ENCODE results near the gene LGR4. TPM values are rescaled to one million over a fixed set of nuclear protein-coding genes. Genes with fewer than 3 reads are reported as not detected.

Gene LGR4
- total and polyA plus RNA-seq, 2 of the 4 experiments (the other 2 are of a cell fraction), result 2.9 to 6.8 TPM

- no peak overlapping the region for H2AK9ac ChIP-seq (replicated peaks; ENCODE audit: low read depth, low read length, poor library complexity)
- intact Hi-C loops (cut with micrococcal nuclease), result no loop called here
- H2AK5ac ChIP-seq (ENCODE audit: low read depth, low read length), result no peak overlapping the region
- no peak overlapping the region for H4K8ac ChIP-seq (ENCODE audit: low read depth in 2 of 2, low read length in 2 of 2)
- H3K4me1 ChIP-seq (ENCODE audit: control insufficient read depth, insufficient read depth, low read length), result no peaks in the 10 kb centered on the region
- ATAC-seq (ENCODE audit: low read depth), result no peak
- no peak overlapping the region for H3K9ac ChIP-seq (ENCODE audit: low read depth, low read length)
- CTCF ChIA-PET, result interaction anchor here (1.2 kb wide), 1 partner anchor 33 kb away, joined by 3 read pairs; no protein-coding TSS in a partner anchor
- H3K4me3 ChIP-seq (ENCODE audit: insufficient read depth, low read depth, low read length), result no peak overlapping the region
- no peaks in the 10 kb centered on the region for H3K9me1 ChIP-seq (ENCODE audit: insufficient read depth, low read length)
- H3K18ac ChIP-seq (ENCODE audit: low read depth, low read length), result no peak overlapping the region
- no peak overlapping the region for H3K27ac ChIP-seq (ENCODE audit: insufficient read depth, low read length)
- TF ChIP-seq POLR2A (IDR thresholded peaks at IDR 0.05; ENCODE audit: low read depth, low read length) (no peak), RFX5 (IDR thresholded peaks at IDR 0.05; ENCODE audit: low read depth, low read length) (no peak), BHLHE40 (IDR thresholded peaks at IDR 0.05; ENCODE audit: low read depth, low read length) (no peak), MXI1 (IDR thresholded peaks at IDR 0.05; ENCODE audit: borderline replicate concordance, low read depth, low read length) (no peak), MAZ (IDR thresholded peaks at IDR 0.05; ENCODE audit: borderline replicate concordance, low read depth, low read length) (no peak), NFE2L2 (IDR thresholded peaks at IDR 0.05; ENCODE audit: low read depth, low read length) (no peak), FOS (IDR thresholded peaks at IDR 0.05; ENCODE audit: low read depth, low read length) (no peak), MAFK (IDR thresholded peaks at IDR 0.05; ENCODE audit: low read depth, low read length) (no peak)
- TF ChIP-seq, protein P1, sequence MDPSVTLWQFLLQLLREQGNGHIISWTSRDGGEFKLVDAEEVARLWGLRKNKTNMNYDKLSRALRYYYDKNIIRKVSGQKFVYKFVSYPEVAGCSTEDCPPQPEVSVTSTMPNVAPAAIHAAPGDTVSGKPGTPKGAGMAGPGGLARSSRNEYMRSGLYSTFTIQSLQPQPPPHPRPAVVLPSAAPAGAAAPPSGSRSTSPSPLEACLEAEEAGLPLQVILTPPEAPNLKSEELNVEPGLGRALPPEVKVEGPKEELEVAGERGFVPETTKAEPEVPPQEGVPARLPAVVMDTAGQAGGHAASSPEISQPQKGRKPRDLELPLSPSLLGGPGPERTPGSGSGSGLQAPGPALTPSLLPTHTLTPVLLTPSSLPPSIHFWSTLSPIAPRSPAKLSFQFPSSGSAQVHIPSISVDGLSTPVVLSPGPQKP (IDR thresholded peaks at IDR 0.05; ENCODE audit: borderline replicate concordance, low read depth, low read length), result no peak
- TF ChIP-seq, protein P2, sequence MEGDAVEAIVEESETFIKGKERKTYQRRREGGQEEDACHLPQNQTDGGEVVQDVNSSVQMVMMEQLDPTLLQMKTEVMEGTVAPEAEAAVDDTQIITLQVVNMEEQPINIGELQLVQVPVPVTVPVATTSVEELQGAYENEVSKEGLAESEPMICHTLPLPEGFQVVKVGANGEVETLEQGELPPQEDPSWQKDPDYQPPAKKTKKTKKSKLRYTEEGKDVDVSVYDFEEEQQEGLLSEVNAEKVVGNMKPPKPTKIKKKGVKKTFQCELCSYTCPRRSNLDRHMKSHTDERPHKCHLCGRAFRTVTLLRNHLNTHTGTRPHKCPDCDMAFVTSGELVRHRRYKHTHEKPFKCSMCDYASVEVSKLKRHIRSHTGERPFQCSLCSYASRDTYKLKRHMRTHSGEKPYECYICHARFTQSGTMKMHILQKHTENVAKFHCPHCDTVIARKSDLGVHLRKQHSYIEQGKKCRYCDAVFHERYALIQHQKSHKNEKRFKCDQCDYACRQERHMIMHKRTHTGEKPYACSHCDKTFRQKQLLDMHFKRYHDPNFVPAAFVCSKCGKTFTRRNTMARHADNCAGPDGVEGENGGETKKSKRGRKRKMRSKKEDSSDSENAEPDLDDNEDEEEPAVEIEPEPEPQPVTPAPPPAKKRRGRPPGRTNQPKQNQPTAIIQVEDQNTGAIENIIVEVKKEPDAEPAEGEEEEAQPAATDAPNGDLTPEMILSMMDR (conservative IDR thresholded peaks at IDR 0.05; ENCODE audit: low read depth, low read length), result no peak
- H2BK120ac ChIP-seq (ENCODE audit: low read depth, low read length), result no peak overlapping the region
- no peaks in the 10 kb centered on the region for H3K9me3 ChIP-seq (ENCODE audit: control insufficient read depth, insufficient read depth, low read length)
- H2BK15ac ChIP-seq (ENCODE audit: low read depth, low read length), result no peak overlapping the region
- no peak overlapping the region for H3K4ac ChIP-seq (ENCODE audit: low read depth, low read length)
- WGBS, 2 experiments (ENCODE audit: extremely low coverage in 2 of 2, insufficient read length in 1 of 2), result 100% methylated on average over 1 of the region's 2 CpGs; no CpG with 5 or more reads in 1 of the 2 experiments
- H3K27me3 ChIP-seq (ENCODE audit: control insufficient read depth, insufficient read depth, low read length), result no peaks in the 10 kb centered on the region
- no TSS peak for BruUV-seq (replicated peaks)
- H4K91ac ChIP-seq (ENCODE audit: insufficient read depth, low read depth, low read length), result no peak overlapping the region
- no peak overlapping the region for H3K23ac ChIP-seq (ENCODE audit: low read depth, low read length)
- no peak overlapping the region for H3K56ac ChIP-seq (ENCODE audit: extremely low read depth, insufficient read depth, low read length)
- H3K36me3 ChIP-seq (ENCODE audit: control insufficient read depth, insufficient read depth, low read length), result no peaks in the 10 kb centered on the region
- no peak overlapping the region for H3K14ac ChIP-seq (replicated peaks; ENCODE audit: low read depth, low read length)
- POLR2A ChIA-PET (ENCODE audit: unreplicated experiment), result interaction anchor here (0.8 kb wide), 1 partner anchor 9 kb away, joined by 3 read pairs; no protein-coding TSS in a partner anchor
- no peak for DNase-seq
- no peak overlapping the region for H3K4me2 ChIP-seq (ENCODE audit: low read depth, low read length)
- no peak overlapping the region for H4K5ac ChIP-seq (ENCODE audit: low read depth, low read length)
- dilution Hi-C loops (cut with HindIII; ENCODE audit: low sequenced_read_pairs, unreplicated experiment), result no loop called here
- no peak overlapping the region for H2BK5ac ChIP-seq (ENCODE audit: low read depth, low read length, poor library complexity, severe bottlenecking)
- H2BK20ac ChIP-seq (ENCODE audit: low read depth, low read length), result no peak overlapping the region
- no peaks in the 10 kb centered on the region for H3K79me1 ChIP-seq (ENCODE audit: low read depth in 1 of 2, low read length in 2 of 2)
- H4K20me1 ChIP-seq (ENCODE audit: insufficient read depth, low read length), result no peaks in the 10 kb centered on the region
- in situ Hi-C loops (cut with MboI; ENCODE audit: low sequenced_read_pairs), result no loop called here
- no peak overlapping the region for H2AFZ ChIP-seq (replicated peaks; ENCODE audit: low read length, poor library complexity)
Measured at GRCh38 chr11:27404427-27404826, 68.2 kb downstream of the LGR4 start.

Data from IMR-90 (cell line).